Astrocyte (in vitro differentiated cells and primary cell): ENCODE measurements around the gene CA5B.

Source experiments
- CTCF ChIP-seq: IDR thresholded peaks from 2 replicates; pipeline ENCODE4 v1.5.1; 2011; ENCODE audit warnings: low read depth, mild to moderate bottlenecking, inconsistent platforms, low read length, moderate library complexity; ENCODE audit not compliant: insufficient read depth
- EZH2 ChIP-seq: IDR thresholded peaks from 2 replicates; pipeline ENCODE4 v1.6.1; 2012; ENCODE audit warnings: mild to moderate bottlenecking, low read length, inconsistent platforms; ENCODE audit not compliant: insufficient read depth

DNA sequence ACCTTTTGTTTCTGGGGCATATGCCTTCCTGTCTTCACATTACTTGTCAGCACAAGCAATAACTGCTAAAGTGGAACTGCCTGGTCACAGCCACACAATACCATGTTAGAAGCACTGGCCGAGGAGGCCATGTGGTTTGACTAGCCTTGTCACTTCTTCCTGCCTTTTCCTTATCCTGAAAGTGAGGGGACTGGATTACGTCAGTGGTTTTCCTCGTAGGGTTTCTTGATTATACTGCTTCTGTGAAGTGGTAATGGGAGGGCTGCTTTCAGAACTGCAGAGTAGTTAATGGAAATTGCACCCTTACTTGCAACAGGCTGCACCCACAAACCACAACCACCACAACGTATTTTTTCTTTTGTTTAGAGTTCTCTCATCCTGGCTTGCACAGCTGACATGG is 78.8 kb downstream of the CA5B start:
- TF ChIP-seq CTCF (no peak), EZH2 (no peak)
